HG03280 (cell line): ENCODE measurements around the gene EFNA2.

Experiments
- ATAC-seq: cut with Tn5 transposase; IDR thresholded peaks from one replicate; pipeline ENCODE4 v1.9.1; 2021; ENCODE audit warnings: mild to moderate bottlenecking, moderate library complexity; ENCODE audit not compliant: unreplicated experiment

The EFNA2 gene

DNA sequence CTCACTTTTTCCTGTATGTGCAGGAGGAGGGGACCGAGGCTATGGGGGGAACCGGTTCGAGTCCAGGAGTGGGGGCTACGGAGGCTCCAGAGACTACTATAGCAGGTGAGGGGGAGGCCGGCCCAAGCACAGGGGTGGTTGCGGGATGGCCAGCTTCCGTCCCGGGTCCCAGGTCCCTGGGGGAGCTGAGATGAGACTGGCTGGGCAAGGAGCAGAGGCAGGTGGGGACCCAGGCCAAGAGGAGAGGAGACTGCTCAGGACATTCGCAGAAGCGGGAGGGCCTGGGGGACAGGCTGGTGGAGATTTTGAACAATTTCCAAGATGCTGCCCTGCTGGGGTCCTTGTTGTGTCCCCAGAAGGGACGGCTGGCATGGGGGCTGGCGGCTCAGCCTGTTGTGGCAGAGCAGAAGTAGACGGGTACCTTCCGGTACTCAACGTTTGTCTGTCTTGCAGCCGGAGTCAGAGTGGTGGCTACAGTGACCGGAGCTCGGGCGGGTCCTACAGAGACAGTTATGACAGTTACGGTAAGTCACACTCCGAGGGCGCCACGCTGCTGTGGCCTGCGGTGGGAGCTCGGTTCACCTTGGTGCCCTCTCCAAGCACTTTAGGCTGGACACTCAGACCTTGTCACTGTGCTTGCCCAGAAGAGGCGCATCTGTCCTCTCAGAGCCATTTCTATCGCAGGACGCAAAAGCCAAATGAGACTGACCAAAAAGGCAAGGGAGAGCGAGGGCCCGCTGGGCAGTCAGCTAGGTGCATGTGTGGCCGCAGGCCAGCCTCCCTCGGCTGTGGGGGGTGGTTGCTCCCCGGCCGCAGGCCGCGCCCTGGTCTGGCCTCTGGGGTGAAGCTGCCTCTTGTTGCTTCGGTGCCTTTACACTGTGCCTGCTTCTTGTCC, 13.9 kb upstream of the EFNA2 start:
- ATAC-seq = no peak

GRCh38 chr19:1272423-1273262, 13.0 kb upstream of the EFNA2 start:
- ATAC-seq = no peak

DNA sequence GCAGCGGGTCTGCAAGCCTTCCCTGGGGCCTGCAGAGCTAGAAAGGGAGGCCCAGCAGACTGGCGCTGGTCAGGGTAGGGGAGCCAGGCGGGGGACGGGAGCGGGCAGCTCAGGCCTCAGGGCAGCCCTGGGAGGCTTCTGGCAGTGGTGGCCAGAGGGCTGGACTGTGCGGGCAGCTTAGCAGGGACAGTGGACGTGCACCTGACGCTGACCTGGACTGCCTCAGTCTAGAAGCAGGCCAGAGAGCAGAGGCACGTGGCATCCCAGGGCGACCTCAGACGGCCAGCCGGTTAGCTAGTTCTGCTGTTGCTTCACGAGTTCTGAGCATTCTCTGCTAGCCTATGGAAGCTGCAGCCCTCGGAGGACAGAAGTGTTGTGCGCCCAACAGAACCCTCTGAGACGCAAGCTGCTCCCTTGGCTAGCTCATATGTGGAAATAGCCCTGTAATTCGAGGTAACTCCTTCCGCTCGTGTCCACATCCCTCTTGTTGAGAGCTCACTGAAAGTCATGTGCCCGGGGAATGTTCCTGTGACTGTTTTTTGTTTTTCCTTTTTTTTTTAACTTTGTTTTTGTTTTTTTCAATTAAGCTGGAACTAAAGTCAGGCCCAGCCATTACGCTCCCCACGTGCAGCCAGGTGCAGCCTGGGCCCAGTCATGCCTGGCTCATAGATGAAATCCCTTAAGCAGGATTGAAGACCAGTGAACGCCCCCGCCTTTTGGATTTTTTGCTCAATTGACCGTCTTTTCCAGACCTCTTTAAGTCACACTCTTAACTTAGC, 12.2 kb upstream of the EFNA2 start:
- ATAC-seq = no peak

DNA sequence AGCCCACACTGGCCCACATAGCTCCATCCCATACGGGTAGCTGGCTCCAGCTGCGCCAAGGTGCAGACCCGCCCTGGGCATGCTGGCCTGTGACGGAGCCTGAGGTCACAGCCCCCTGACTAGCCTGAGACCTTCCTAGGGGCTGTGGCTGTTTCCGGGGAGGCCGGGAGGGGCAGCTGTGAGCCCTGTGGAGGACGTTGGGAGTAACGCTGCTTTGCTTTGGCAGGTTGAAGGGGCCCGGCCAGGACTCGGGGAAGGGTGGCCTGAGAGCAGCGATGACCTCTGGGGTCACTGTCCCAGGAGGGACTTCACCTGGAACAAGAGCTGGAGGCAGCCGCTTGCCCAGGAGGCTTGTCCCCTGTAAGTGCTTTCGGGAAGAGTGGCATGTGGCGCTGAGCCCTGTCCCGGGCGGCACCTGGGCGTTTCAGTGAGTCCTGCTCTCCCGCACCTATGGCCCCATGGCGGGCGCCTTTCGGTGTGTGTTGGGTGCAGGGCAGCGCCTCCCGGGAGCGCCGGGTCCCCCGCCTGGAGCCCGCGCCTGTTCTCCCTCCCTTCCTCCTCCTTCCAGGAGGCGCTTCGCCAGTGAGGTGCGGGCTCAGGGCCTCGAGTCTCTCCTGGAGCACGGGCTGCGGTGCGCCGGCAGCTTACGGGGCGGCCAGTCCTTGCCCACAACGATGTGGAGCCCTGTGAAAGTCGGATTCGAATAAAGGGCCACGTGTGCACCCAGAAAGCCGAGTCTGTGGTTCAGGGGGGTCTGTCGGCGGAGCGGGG, 11.4 kb upstream of the EFNA2 start:
- ATAC-seq = no peak

- ATAC-seq = no peak
Measured at GRCh38 chr19:1274852-1275259, 10.8 kb upstream of the EFNA2 start.

DNA sequence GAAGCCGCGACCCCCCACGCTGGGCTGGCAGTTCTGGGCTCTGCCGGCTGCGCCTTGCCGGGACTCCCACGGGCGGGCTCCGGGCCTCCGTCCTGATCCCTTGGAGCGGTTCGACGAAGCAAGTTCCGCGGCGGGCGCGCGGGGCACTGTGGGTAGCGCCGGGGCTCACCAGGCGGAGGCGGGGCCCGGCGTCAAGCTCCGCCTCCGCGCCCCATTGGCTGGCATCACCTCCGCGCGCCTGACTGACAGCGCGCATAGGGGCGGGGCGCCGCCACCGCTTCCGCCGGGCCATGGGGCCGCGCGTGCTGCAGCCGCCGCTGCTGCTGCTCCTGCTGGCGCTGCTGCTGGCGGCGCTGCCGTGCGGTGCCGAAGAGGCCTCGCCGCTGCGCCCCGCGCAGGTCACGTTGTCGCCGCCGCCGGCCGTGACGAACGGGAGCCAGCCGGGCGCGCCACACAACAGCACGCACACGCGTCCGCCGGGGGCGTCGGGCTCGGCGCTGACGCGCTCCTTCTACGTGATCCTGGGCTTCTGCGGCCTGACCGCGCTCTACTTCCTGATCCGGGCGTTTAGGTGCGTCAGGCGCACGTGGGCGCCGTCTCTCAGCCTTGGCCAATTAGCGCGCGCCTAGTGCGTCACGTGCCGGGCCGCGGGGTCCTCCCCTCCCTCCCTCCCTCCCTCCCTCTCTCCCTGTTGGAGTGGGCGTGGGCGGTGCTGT, 10.3 kb upstream of the EFNA2 start, which contains the start of gene FAM174C:
Gene FAM174C, plus strand, starts transcription at position 271 of the 716 bp plus-strand sequence. Its CDS starts 20 bp downstream, at position 291.
- ATAC-seq = peak; percentile 78

DNA sequence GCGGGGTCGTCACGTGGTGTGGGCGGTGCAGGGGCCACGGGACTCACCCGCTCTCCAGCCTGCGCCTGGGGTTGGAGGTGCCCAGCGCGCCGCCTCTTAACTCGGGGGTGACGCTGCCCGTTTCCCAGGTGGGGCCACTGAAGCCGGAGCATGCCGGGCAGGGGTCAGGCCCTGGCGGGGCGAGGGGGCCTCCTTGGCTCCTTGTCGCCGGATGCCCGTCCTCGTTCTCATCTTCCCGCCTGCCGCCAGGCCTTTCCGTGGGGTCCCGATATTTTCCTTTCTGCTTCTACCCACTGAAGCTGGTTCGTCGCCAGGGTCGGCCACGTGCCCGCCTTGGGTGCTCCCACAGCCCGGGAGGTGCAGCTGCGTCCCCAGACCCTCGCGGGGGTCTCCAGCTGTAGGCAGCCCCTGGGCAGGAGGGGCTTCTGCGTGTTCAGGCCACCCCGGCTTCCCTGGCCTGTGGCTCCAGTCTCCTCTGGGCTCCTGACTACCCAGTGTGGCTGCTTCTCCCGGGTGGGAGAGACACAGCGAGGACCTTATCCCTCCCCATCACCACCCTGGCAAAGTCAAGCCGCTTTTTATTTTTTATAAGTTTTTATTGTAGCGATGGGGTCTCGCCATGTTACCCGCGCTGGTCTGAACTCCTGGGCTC, 9.6 kb upstream of the EFNA2 start:
- ATAC-seq = no peak

DNA sequence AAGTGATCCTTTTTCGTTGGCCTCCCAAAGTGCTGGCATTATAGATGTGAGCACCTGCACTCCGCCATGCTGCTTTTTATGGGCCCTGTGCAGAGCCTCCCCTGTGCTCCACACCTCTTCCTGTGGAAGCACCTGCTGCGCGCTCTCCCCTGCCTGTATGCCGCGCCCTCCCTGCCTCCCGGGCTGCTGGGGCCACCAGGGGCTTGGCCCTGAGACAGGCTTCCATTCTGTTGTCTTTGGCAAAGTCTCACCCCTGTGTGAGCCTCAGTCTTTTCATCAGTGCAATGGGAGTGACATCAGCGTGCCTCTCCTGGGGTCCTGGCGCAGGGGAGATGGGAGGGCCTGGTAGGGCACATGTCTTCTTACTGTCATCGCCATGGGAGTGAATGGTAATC, 9.0 kb upstream of the EFNA2 start:
- ATAC-seq = no peak

GRCh38 chr19:1277061-1277460, 8.6 kb upstream of the EFNA2 start:
- ATAC-seq = no peak

DNA sequence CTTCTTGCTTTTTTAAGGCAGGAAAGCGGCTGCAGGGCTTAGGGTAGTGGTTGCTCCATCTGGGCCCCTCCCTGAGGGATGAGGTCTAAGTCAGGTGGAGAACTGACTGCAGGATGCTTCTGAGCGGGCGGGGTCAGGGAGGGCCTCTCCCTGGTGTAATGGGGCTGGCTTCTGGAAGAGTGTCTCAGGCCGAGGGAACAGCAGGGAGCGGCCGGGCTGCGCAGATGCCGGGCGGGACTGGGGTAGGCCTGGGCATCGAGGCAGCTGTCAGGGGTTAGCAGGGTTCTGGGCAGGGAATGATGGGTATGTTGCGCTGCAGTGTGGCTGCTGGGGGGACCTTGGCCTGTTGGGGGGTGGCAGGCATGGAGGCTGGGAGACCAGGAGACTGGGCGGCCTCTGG, 7.6 kb upstream of the EFNA2 start:
- ATAC-seq = no peak

DNA sequence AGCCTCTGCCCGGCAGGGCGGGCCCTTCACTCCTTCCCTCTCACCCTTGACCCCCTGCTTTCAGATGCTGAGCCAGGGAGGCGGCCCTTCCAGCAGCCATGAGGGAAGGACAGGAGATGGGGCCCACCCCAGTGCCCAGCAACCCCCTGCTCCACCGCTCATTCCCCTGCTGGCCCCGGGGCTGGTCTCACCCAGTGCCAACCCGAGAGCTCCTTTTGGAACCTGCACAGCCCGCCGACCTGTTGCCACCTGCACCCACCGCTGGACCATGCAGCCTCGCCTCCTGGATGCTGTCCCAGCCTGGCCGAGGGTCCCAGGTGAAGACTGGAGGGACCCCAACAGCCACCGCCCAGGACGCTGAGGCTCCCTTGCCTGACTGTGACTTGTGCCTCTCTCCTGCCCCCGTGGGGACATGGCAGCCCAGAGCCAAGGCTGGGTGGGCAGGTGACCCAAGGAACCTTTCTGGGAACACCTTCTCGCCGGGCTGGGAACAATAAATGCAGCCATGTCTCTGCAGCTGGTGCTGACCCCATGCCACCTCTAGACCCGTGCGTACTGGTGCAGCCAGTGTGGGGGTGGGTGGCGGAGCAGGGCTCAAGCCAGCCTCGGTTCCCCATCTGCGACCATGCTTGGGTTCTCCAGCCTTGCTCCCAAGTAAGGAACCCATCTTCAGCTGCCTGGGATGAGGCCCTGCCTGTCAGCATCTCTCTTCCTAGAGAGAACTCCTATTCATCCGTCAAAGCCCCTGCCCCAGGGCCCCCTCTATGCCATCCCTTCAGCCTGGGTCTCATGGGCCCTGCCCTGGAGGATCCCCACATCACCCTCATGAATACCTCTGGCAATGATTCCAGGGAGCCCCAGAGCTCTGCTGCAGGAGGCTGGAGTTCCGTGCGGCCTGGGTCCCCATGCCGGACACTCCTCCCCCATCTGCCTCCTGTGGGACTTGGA, 6.7 kb upstream of the EFNA2 start:
- no peak for ATAC-seq

DNA sequence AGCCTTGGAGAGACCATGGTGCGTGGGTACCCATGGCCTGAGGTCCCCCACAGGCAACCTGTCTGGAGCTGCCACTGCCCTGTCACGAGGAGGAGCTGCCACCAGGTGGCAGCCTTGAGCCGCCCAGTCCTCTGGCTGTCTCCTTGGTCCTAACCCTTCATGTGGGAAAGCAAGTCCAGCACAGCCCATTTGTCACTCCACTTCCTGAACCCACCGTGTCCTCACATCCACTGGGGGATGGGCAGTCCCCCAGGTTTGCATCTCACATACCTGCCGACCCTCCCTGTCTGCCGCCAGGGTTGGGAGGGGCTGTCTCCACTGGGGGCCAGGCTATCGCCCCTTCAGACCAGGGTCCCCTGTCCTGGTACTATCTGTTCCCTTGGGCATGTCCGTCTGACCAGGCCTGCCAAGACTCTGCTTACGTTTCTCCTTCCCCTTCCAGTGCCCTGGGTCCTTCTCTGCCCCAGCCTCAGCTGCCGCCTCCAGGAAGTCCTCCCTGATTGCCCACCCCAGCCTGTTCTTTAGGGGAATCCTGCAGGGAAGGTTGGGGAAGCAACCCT, 5.8 kb upstream of the EFNA2 start:
- ATAC-seq = no peak

GRCh38 chr19:1280636-1281568, 4.8 kb upstream of the EFNA2 start:
- ATAC-seq = no peak

DNA sequence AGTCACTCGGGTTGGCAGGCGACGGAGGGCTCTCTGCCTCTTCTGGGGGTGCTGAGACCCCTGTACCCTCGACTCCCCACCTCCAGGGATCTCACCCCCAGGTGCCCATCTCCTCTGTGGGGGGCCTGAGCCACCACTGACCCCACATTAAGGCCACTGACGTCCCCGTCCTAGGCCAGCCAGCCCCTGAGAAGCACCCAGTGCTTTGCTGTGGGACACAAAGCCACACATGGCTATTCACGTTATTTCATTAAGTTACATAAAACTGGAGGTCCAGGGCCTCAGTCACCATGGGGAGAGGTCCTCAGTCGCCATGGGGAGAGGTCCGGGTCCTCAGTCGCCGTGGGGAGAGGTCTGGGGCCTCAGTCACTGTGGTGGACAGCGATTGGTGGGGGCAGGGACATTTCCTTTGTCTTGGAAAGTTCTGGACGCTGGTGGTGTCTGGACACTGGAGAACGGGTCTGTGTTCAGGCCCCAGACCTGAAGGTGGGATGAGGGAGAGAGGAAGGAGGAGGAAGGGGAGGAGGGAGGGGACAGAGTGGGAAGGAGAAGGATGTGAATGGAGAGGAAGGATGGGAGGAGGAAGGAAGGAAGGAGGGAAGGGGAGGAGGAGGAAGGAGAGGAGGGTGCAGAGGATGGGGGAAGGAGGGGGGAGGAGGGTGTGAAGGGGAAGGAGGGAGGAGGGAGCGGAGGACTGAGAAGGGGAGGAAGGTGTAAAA, 3.9 kb upstream of the EFNA2 start:
- no peak for ATAC-seq

- no peak for ATAC-seq
Measured at GRCh38 chr19:1282588-1283206, 3.0 kb upstream of the EFNA2 start.
